ENCODE data around the gene CFAP99. TPM values are rescaled to one million over a fixed set of nuclear protein-coding genes. Genes with fewer than 3 reads are reported as not detected.
A peak's percentile ranks its signal among the peaks of the same experiment; 100 is the strongest.

Gene CFAP99
- total RNA-seq, 1 donor from 2014 or later = not detected

GRCh38 chr4:2388429-2389182, 30.1 kb upstream of the CFAP99 start:
- TF ChIP-seq CTCF (IDR thresholded peaks at IDR 0.05; ENCODE audit: insufficient read depth, low read length, severe bottlenecking) = no peak
- FAIRE-seq = no peak

DNA sequence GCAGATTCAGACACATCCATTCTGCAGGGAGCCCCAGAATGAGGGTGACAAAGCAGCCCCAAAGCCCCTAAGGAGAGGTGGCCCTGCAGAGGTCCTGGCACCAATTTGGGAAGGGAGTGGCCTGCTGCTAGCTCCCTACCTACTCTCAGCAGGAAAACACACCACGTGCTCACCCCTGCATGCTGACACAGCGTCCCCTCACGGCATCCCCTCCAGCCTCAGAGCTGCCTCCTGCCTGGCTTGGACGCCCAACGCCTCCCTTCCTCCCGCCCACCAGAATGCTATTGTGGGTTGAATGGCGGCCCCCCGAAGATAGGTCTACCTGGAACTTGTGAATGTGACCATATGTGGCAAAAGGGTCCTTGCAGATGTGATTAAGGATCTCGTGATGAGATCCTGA, 29.1 kb upstream of the CFAP99 start:
- Histone ChIP-seq H3K4me3 (ENCODE audit: low read depth, low read length) (no peak overlapping the region), H3K27me3 (ENCODE audit: control insufficient read depth, insufficient read depth, low read length) (peaks cover 9% of the 10 kb centered on the region), H3K36me3 (ENCODE audit: control insufficient read depth, insufficient read depth, low read length) (no peaks in the 10 kb centered on the region)
- FAIRE-seq = no peak
- TF ChIP-seq CTCF (IDR thresholded peaks at IDR 0.05; ENCODE audit: insufficient read depth, low read length, severe bottlenecking) = no peak
- no peak for DNase-seq (ENCODE audit: low read depth)

More at GRCh38 chr4:2388429-2389182, 30.1 kb upstream of the CFAP99 start:
- peaks cover 11% of the 10 kb centered on the region for H3K27me3 ChIP-seq (ENCODE audit: control insufficient read depth, insufficient read depth, low read length)
- H3K36me3 ChIP-seq (ENCODE audit: control insufficient read depth, insufficient read depth, low read length) = no peaks in the 10 kb centered on the region
- DNase-seq (ENCODE audit: low read depth) = no peak
- no peak overlapping the region for H3K4me3 ChIP-seq (ENCODE audit: low read depth, low read length)

- TF ChIP-seq CTCF (IDR thresholded peaks at IDR 0.05; ENCODE audit: insufficient read depth, low read length, severe bottlenecking) = no peak
- Histone ChIP-seq H3K27me3 (ENCODE audit: control insufficient read depth, insufficient read depth, low read length) (peaks cover 9% of the 10 kb centered on the region), H3K4me3 (ENCODE audit: low read depth, low read length) (no peak overlapping the region), H3K36me3 (ENCODE audit: control insufficient read depth, insufficient read depth, low read length) (no peaks in the 10 kb centered on the region)
- no peak for DNase-seq (ENCODE audit: low read depth)
- no peak for FAIRE-seq
Measured at GRCh38 chr4:2390146-2390545, 28.6 kb upstream of the CFAP99 start.

GRCh38 chr4:2390784-2391421, 27.9 kb upstream of the CFAP99 start:
- H3K27me3 ChIP-seq (ENCODE audit: control insufficient read depth, insufficient read depth, low read length) = peaks cover 9% of the 10 kb centered on the region
- no peak for FAIRE-seq

GRCh38 chr4:2393353-2394270, 25.1 kb upstream of the CFAP99 start:
- TF ChIP-seq CTCF (IDR thresholded peaks at IDR 0.05; ENCODE audit: insufficient read depth, low read length, severe bottlenecking) = peak; percentile 9
- FAIRE-seq (peak; percentile 32), DNase-seq (ENCODE audit: low read depth) (peak; percentile 11)
- Histone ChIP-seq H3K27me3 (ENCODE audit: control insufficient read depth, insufficient read depth, low read length) (peaks cover 6% of the 10 kb centered on the region), H3K36me3 (ENCODE audit: control insufficient read depth, insufficient read depth, low read length) (no peaks in the 10 kb centered on the region), H3K4me3 (ENCODE audit: low read depth, low read length) (no peak overlapping the region)

More at GRCh38 chr4:2390784-2391421, 27.9 kb upstream of the CFAP99 start:
- DNase-seq (ENCODE audit: low read depth) = no peak
- no peak for TF ChIP-seq CTCF (IDR thresholded peaks at IDR 0.05; ENCODE audit: insufficient read depth, low read length, severe bottlenecking)
- Histone ChIP-seq H3K4me3 (ENCODE audit: low read depth, low read length) (no peak overlapping the region), H3K36me3 (ENCODE audit: control insufficient read depth, insufficient read depth, low read length) (no peaks in the 10 kb centered on the region)

All from bronchial epithelial cell (primary cell).